HepG2 (cell line): ENCODE results near the gene CCM2L. TPM values are rescaled to one million over a fixed set of nuclear protein-coding genes. Genes with fewer than 3 reads are reported as not detected.
A peak's percentile ranks its signal among the peaks of the same experiment; 100 is the strongest.

ENCODE experiments used
- ADNP ChIP-seq: sonication (generic); formaldehyde crosslinking; IDR thresholded peaks from 2 replicates; pipeline ENCODE4 v1.4.0; 2020; ENCODE audit warnings: missing genetic modification reagents
- AKAP8 ChIP-seq: sonication (generic); formaldehyde crosslinking; IDR thresholded peaks from 2 replicates; pipeline ENCODE4 v1.5.1; 2020; ENCODE audit warnings: mild to moderate bottlenecking, missing genetic modification reagents
- CBX1 ChIP-seq: IDR thresholded peaks from one replicate; pipeline ENCODE4 v1.6.1; 2016; ENCODE audit warnings: antibody characterized with exemption, low read depth
- CHD2 ChIP-seq: IDR thresholded peaks from 2 replicates; pipeline ENCODE4 v1.6.1; 2011; ENCODE audit warnings: low read depth, low read length, improper control_type of control experiment
- EP300 ChIP-seq, 3 experiments: sonication (generic) in 1 of 3; formaldehyde crosslinking in 1 of 3; IDR thresholded peaks; 2 replicates each; pipeline versions ENCODE4 v1.5.1 to v1.6.1; 2011 to 2020; ENCODE audit warnings: low read depth in 2 of 3, low read length in 2 of 3, borderline replicate concordance in 1 of 3, improper control_type of control experiment in 1 of 3, mild to moderate bottlenecking in 1 of 3, missing genetic modification reagents in 1 of 3, moderate library complexity in 1 of 3
- FOXM1 ChIP-seq: sonication (generic); formaldehyde crosslinking; IDR thresholded peaks from 2 replicates; pipeline ENCODE4 v1.5.0; 2020; ENCODE audit warnings: missing genetic modification reagents
- HDAC2 ChIP-seq: sonication (generic); formaldehyde crosslinking; IDR thresholded peaks from 2 replicates; pipeline ENCODE4 v1.4.0; 2020; ENCODE audit warnings: missing genetic modification reagents
- MXD3 ChIP-seq: IDR thresholded peaks from 2 replicates; pipeline ENCODE4 v1.6.1; 2016; ENCODE audit warnings: mild to moderate bottlenecking, missing biosample characterization, missing genetic modification reagents
- NFAT5 ChIP-seq: sonication (generic); formaldehyde crosslinking; IDR thresholded peaks from 2 replicates; pipeline ENCODE4 v1.4.0; 2020; ENCODE audit warnings: missing genetic modification reagents
- PAWR ChIP-seq: sonication (generic); formaldehyde crosslinking; IDR thresholded peaks from 2 replicates; pipeline ENCODE4 v1.4.0; 2020; ENCODE audit warnings: missing genetic modification reagents, mild to moderate bottlenecking, borderline replicate concordance
- POGZ ChIP-seq: sonication (generic); formaldehyde crosslinking; IDR thresholded peaks from 2 replicates; pipeline ENCODE4 v1.4.0; 2020; ENCODE audit warnings: mild to moderate bottlenecking, missing genetic modification reagents
- PRDM15 ChIP-seq: sonication (generic); formaldehyde crosslinking; IDR thresholded peaks from 2 replicates; pipeline ENCODE4 v1.4.0; 2020; ENCODE audit warnings: missing genetic modification reagents
- ZMAT3 ChIP-seq: sonication (generic); formaldehyde crosslinking; conservative IDR thresholded peaks from 2 replicates; pipeline ENCODE4 v1.7.0; 2021; ENCODE audit warnings: missing genetic modification reagents
- ZNF124 ChIP-seq: sonication (generic); formaldehyde crosslinking; IDR thresholded peaks from 2 replicates; pipeline ENCODE4 v1.4.0; 2020; ENCODE audit warnings: missing genetic modification reagents
- ZNF225 ChIP-seq: sonication (generic); formaldehyde crosslinking; IDR thresholded peaks from 2 replicates; pipeline ENCODE4 v1.4.0; 2020; ENCODE audit warnings: mild to moderate bottlenecking, missing genetic modification reagents
- ZNF234 ChIP-seq: sonication (generic); formaldehyde crosslinking; conservative IDR thresholded peaks from 2 replicates; pipeline ENCODE4 v1.5.1; 2020; ENCODE audit warnings: mild to moderate bottlenecking, missing genetic modification reagents
- ZNF253 ChIP-seq: sonication (generic); formaldehyde crosslinking; IDR thresholded peaks from 2 replicates; pipeline ENCODE4 v1.8.0; 2022; ENCODE audit warnings: mild to moderate bottlenecking, missing genetic modification reagents, borderline replicate concordance
- ZNF678 ChIP-seq: sonication (generic); formaldehyde crosslinking; IDR thresholded peaks from 2 replicates; pipeline ENCODE4 v1.4.0; 2020; ENCODE audit warnings: mild to moderate bottlenecking, missing genetic modification reagents
- polyA plus RNA-seq, 8 experiments: library from polyadenylated mRNA; depleted of rRNA in 3 of 8; stranded (reverse) in 7 of 8; unstranded in 1 of 8; fragments of >200 nt; fragmentation: Illumina TruSeq in 4 of 8; extraction: Trizol in 4 of 8; gene quantifications; 2 replicates each; pipeline versions ENCODE4 v1.2.1 to v1.2.3, GENCODE V29; 2011 to 2016; ENCODE audit warnings: low read depth in 4 of 8, missing spikeins in 1 of 8, mixed read lengths in 1 of 8; ENCODE audit not compliant: insufficient read depth in 1 of 8
- total RNA-seq, 5 experiments: library from RNA; depleted of rRNA; stranded (reverse); fragments of >200 nt; fragmentation: Illumina TruSeq; extraction: Trizol; gene quantifications; 2 replicates each; pipeline ENCODE4 v1.2.3, GENCODE V29; 2016; ENCODE audit warnings: low read depth in 1 of 5
- TF ChIP-seq, protein P1 (sequence below): sonication (generic); formaldehyde crosslinking; IDR thresholded peaks from 2 replicates; pipeline ENCODE4 v1.4.0; 2020; ENCODE audit warnings: missing genetic modification reagents

Gene CCM2L
- total and polyA plus RNA-seq, 2 of the 13 experiments (the other 11 are each of a cell fraction or from before 2014, with no cell fraction given) = 0.15 TPM; not detected in 1

DNA sequence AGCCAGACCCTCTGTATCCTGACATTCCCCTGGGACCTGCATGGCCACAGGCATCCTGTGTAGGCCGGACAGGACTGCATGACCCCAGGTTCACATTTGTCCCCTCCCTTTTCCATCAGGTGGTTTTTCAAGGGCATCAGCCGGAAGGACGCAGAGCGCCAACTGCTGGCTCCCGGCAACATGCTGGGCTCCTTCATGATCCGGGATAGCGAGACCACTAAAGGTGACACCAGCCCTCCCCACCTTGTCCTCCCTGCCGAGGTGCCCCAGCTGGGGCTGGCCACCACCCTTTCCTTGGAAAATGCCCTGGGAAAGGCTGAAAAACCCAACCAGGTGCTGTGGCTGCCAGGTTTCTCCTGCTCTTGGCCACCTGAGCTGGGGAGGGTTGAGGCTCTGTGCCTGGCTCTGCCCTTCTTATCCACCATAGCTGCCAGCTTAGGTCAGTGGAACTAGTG is 69.4 kb downstream of the CCM2L start (continued):
- TF ChIP-seq NFAT5 (CRISPR knock-in tag) = no peak
- TF ChIP-seq, protein P1, sequence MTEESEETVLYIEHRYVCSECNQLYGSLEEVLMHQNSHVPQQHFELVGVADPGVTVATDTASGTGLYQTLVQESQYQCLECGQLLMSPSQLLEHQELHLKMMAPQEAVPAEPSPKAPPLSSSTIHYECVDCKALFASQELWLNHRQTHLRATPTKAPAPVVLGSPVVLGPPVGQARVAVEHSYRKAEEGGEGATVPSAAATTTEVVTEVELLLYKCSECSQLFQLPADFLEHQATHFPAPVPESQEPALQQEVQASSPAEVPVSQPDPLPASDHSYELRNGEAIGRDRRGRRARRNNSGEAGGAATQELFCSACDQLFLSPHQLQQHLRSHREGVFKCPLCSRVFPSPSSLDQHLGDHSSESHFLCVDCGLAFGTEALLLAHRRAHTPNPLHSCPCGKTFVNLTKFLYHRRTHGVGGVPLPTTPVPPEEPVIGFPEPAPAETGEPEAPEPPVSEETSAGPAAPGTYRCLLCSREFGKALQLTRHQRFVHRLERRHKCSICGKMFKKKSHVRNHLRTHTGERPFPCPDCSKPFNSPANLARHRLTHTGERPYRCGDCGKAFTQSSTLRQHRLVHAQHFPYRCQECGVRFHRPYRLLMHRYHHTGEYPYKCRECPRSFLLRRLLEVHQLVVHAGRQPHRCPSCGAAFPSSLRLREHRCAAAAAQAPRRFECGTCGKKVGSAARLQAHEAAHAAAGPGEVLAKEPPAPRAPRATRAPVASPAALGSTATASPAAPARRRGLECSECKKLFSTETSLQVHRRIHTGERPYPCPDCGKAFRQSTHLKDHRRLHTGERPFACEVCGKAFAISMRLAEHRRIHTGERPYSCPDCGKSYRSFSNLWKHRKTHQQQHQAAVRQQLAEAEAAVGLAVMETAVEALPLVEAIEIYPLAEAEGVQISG (CRISPR knock-in tag) = peak; percentile 75
- no peak for TF ChIP-seq CHD2
- no peak for TF ChIP-seq ZMAT3 (CRISPR knock-in tag)
- TF ChIP-seq HDAC2 (CRISPR knock-in tag) = peak; percentile 26; the same call in 1 of the 2 replicates
- TF ChIP-seq PAWR = no peak
- no peak for TF ChIP-seq PRDM15 (CRISPR knock-in tag)
- 0 out of 2 replicates have a peak, but pooled peaks have one; percentile 59 for TF ChIP-seq ZNF124 (CRISPR knock-in tag)
- TF ChIP-seq MXD3 (CRISPR knock-in tag) = peak; percentile 45; the same call in 1 of the 2 replicates
- TF ChIP-seq ZNF253 (CRISPR knock-in tag) = no peak
- TF ChIP-seq ZNF225 = no peak; the same call in 1 of the 2 replicates
- no peak for TF ChIP-seq ADNP (CRISPR knock-in tag)
- no peak for TF ChIP-seq FOXM1 (CRISPR knock-in tag)
- TF ChIP-seq POGZ (CRISPR knock-in tag) = peak; percentile 70
- peak; percentile 87 for TF ChIP-seq CBX1
- TF ChIP-seq ZNF678 = no peak
- no peak for TF ChIP-seq ZNF234 (CRISPR knock-in tag)
- no peak for TF ChIP-seq AKAP8 (CRISPR knock-in tag)
- no peak for TF ChIP-seq EP300 (IDR thresholded peaks at IDR 0.05; ENCODE audit: low read depth in 2 of 2, low read length in 2 of 2)
- TF ChIP-seq EP300 (CRISPR knock-in tag; IDR thresholded peaks at IDR 0.05; ENCODE audit: borderline replicate concordance) = no peak
